ENCODE data around the gene CD163L1. TPM values are rescaled to one million over a fixed set of nuclear protein-coding genes. Genes with fewer than 3 reads are reported as not detected.

CD163L1 gene
- total and polyA plus RNA-seq, 9 of the 15 experiments (the other 6 are each of a cell fraction or from before 2014, with no cell fraction given): 0.54 to 9.2 (median 2.0) TPM

DNA sequence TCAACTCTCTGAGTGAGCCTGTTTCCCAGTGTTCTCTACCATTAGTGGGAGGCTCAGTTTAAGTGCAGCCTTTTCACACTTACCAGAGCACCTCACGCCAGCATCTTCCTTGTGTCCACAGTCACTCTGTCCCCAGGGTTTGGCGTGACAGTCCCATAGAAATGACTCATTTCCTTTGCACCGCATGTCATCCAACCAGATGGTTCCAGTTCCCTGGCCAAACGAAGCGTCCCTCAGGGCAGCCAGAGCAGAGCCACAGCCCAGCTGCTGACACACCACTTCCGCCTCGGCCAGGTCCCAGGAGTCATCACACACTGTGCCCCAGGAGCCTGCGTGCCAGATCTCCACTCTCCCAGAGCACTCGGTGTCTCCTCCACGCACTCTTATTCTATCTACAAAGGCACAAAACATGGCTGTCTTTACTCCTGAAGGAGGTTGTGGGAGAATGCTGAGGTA is 74.7 kb downstream of the CD163L1 start (continued):
- TF ChIP-seq, protein P1, sequence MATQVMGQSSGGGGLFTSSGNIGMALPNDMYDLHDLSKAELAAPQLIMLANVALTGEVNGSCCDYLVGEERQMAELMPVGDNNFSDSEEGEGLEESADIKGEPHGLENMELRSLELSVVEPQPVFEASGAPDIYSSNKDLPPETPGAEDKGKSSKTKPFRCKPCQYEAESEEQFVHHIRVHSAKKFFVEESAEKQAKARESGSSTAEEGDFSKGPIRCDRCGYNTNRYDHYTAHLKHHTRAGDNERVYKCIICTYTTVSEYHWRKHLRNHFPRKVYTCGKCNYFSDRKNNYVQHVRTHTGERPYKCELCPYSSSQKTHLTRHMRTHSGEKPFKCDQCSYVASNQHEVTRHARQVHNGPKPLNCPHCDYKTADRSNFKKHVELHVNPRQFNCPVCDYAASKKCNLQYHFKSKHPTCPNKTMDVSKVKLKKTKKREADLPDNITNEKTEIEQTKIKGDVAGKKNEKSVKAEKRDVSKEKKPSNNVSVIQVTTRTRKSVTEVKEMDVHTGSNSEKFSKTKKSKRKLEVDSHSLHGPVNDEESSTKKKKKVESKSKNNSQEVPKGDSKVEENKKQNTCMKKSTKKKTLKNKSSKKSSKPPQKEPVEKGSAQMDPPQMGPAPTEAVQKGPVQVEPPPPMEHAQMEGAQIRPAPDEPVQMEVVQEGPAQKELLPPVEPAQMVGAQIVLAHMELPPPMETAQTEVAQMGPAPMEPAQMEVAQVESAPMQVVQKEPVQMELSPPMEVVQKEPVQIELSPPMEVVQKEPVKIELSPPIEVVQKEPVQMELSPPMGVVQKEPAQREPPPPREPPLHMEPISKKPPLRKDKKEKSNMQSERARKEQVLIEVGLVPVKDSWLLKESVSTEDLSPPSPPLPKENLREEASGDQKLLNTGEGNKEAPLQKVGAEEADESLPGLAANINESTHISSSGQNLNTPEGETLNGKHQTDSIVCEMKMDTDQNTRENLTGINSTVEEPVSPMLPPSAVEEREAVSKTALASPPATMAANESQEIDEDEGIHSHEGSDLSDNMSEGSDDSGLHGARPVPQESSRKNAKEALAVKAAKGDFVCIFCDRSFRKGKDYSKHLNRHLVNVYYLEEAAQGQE (IDR thresholded peaks at IDR 0.05; ENCODE audit: borderline replicate concordance): peak; percentile 53
- TF ChIP-seq, protein P1 (CRISPR knock-in tag; IDR thresholded peaks at IDR 0.05; ENCODE audit: low read depth): no peak
- TF ChIP-seq, protein P2, sequence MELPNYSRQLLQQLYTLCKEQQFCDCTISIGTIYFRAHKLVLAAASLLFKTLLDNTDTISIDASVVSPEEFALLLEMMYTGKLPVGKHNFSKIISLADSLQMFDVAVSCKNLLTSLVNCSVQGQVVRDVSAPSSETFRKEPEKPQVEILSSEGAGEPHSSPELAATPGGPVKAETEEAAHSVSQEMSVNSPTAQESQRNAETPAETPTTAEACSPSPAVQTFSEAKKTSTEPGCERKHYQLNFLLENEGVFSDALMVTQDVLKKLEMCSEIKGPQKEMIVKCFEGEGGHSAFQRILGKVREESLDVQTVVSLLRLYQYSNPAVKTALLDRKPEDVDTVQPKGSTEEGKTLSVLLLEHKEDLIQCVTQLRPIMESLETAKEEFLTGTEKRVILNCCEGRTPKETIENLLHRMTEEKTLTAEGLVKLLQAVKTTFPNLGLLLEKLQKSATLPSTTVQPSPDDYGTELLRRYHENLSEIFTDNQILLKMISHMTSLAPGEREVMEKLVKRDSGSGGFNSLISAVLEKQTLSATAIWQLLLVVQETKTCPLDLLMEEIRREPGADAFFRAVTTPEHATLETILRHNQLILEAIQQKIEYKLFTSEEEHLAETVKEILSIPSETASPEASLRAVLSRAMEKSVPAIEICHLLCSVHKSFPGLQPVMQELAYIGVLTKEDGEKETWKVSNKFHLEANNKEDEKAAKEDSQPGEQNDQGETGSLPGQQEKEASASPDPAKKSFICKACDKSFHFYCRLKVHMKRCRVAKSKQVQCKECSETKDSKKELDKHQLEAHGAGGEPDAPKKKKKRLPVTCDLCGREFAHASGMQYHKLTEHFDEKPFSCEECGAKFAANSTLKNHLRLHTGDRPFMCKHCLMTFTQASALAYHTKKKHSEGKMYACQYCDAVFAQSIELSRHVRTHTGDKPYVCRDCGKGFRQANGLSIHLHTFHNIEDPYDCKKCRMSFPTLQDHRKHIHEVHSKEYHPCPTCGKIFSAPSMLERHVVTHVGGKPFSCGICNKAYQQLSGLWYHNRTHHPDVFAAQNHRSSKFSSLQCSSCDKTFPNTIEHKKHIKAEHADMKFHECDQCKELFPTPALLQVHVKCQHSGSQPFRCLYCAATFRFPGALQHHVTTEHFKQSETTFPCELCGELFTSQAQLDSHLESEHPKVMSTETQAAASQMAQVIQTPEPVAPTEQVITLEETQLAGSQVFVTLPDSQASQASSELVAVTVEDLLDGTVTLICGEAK (IDR thresholded peaks at IDR 0.05): 0 out of 2 replicates have a peak, but pooled peaks have one; percentile 38
- TF ChIP-seq, protein P2 (CRISPR knock-in tag; IDR thresholded peaks at IDR 0.05): no peak
- TF ChIP-seq CREB1 (IDR thresholded peaks at IDR 0.05) (peak; percentile 81), CREB1 (CRISPR knock-in tag; IDR thresholded peaks at IDR 0.05) (0 out of 2 replicates have a peak, but pooled peaks have one; percentile 29), ATF3 (IDR thresholded peaks at IDR 0.05) (peak; percentile 59), ATF3 (CRISPR knock-in tag; conservative IDR thresholded peaks at IDR 0.05) (no peak), THRA (IDR thresholded peaks at IDR 0.05) (no peak)

Data from K562 (cell line).